ENCODE results near the gene KIF17. TPM values are rescaled to one million over a fixed set of nuclear protein-coding genes. Genes with fewer than 3 reads are reported as not detected.

KIF17 gene
- polyA plus RNA-seq, 1 donor, result 3.2 TPM

DNA sequence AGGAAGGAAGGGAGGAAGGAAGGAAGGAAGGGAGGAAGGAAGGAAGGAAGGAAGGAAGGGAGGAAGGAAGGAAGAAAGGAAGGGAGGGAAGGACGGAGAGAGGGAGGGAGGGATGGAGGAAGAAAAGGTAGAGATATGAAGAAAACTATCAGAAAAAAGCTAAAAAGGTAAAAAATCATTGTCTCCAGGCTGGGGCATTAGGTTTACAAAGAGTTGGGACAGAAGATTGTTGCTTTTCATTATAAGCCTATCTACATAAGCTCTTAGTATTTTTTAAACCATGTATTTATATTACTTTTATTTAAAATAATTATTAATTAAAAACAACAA lies 91.7 kb downstream of the KIF17 start:
- DNase-seq (ENCODE audit: low read depth), result no peak

- no peak for DNase-seq (ENCODE audit: low read depth)
Measured at GRCh38 chr1:20625176-20626097, 92.4 kb downstream of the KIF17 start.

- no peak for DNase-seq (ENCODE audit: low read depth)
Measured at GRCh38 chr1:20624709-20625108, 93.1 kb downstream of the KIF17 start.

GRCh38 chr1:20621012-20621411 lies 96.8 kb downstream of the KIF17 start:
- no peak for DNase-seq (ENCODE audit: low read depth)

GRCh38 chr1:20619999-20620398 lies 97.8 kb downstream of the KIF17 start:
- DNase-seq (ENCODE audit: low read depth), result no peak

- no peak for DNase-seq (ENCODE audit: low read depth)
Measured at GRCh38 chr1:20618550-20618949, 99.3 kb downstream of the KIF17 start.

DNA sequence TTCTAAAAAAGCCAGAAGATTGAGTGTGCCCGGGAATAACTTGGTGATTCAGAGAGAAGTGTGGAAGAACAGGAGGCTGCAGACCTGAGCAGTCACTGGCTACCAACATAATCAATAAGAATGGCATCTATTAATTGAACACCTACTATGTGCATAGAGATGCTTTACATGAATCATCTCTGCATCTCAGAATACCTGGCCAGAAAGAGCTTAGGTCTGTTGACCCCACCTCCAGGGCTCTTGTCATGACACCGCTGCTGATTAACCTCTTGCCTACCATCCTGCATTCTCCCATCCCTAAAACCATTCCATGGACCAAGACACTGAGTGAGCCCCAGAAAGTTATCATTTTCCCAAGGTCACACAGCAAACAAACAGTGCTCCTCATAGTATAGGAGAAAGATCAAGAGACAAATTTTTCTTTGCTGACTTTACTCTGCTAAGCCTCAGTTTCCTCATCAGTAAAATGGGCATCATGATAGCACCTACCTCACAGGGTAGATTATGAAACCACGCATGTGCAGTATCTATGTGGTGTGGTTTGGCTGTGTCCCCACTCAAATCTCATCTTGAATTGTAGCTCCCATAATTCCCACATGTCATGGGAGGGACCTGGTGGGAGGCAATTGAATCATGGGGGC lies 100.8 kb downstream of the KIF17 start:
- DNase-seq (ENCODE audit: low read depth), result no peak

DNA sequence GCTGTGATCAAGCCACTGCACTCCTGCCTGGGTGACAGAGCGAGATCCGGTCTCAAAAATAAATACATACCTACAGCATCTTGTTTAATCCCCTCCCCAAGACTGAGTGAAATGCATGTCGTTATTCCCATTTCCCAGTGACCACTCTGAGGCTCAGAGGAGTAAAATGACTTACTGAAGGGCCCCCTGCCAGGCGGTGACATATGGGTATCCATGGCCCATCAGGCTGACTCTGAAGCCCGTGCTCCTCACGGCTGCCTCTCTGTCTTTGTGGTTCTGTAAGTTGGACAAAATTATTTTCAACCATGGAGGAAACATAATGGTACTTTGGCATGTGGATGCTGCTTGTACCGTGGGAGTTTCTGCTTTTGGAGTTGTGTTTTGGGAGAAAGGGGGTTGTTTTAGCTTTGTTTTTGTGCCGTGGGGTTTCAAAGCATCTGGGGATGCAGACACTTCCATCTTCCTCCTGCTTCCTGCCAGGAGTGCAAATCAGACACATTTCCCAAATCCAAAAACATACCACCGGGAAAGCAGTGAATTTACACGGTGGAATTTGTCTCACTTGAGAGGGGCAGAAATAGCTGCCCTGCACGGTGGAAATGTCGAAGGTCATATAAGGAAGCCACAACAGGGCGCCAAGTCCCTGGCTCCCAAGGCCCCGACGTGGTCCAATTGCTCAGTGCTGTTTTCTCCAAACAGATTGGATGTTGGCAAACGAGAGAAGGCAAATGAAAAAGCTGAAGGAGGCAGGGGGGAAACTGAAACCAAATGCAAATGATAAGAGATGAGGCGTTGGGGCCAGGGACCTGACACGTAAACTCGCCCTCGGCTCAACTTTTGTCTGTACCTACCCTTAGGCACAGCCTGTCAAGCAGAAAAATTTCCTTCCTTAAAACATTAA lies 101.6 kb downstream of the KIF17 start:
- DNase-seq (ENCODE audit: low read depth), result no peak

GRCh38 chr1:20614131-20614579 lies 103.7 kb downstream of the KIF17 start:
- no peak for DNase-seq (ENCODE audit: low read depth)

Other genes starting within 250 kb of the KIF17 start
- gene CAMK2N1, start 231.8 kb downstream of the KIF17 start, polyA plus RNA-seq (ENCODE audit: insufficient read length), result 4.2 TPM
- gene MUL1, start 209.9 kb downstream of the KIF17 start, polyA plus RNA-seq (ENCODE audit: insufficient read length), result 20.0 TPM
- 0.58 TPM for gene FAM43B, start 165.4 kb downstream of the KIF17 start, polyA plus RNA-seq (ENCODE audit: insufficient read length)
- 0.18 TPM for gene CDA, start 128.9 kb downstream of the KIF17 start, polyA plus RNA-seq (ENCODE audit: insufficient read length)
- 38.7 TPM for gene PINK1, start 84.5 kb downstream of the KIF17 start, polyA plus RNA-seq (ENCODE audit: insufficient read length)
- gene DDOST, start 56.6 kb downstream of the KIF17 start, polyA plus RNA-seq (ENCODE audit: insufficient read length), result 122 TPM
- gene SH2D5, start 14.7 kb upstream of the KIF17 start, polyA plus RNA-seq (ENCODE audit: insufficient read length), result 0.15 TPM
- 165 TPM for gene HP1BP3, start 69.3 kb upstream of the KIF17 start, polyA plus RNA-seq (ENCODE audit: insufficient read length)